ENCODE results near the gene MYO1E. TPM values are rescaled to one million over a fixed set of nuclear protein-coding genes. Genes with fewer than 3 reads are reported as not detected.

The MYO1E gene
- total RNA-seq, 1 experiment from 2014 or later = 83.6 TPM

DNA sequence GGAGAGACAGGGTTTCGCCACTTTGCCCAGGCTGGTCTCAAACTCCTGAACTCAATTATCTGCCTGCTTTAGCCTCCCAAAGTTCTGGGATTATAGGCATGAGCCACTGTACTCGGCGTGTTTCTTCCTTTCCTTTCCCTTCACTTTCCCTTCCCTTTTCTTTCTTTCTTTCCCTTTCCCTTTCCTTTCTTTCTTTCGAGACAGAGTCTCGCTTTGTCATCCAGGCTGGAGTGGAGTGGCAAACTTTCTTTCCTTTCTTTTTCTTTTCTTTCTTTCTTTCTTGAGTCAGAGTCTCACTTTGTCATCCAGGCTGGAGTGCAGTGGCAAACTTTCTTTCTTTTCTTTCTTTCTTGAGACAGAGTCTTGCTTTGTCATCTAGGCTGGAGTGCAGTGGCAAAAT, 183.4 kb downstream of the MYO1E start:
- CTCF ChIA-PET = no interaction called here
- 0 out of 2 replicates have a peak overlapping the region, but pooled peaks have one; percentile 8 for H3K27ac Mint-ChIP-seq
- no peak for TF ChIP-seq ATF1 (CRISPR knock-in tag; IDR thresholded peaks at IDR 0.05)
- TF ChIP-seq EMX1 (CRISPR knock-in tag; IDR thresholded peaks at IDR 0.05) = no peak
- TF ChIP-seq PREB (CRISPR knock-in tag; IDR thresholded peaks at IDR 0.05; ENCODE audit: borderline replicate concordance) = no peak
- TF ChIP-seq JAZF1 (CRISPR knock-in tag; IDR thresholded peaks at IDR 0.05) = no peak
- no peak for TF ChIP-seq ZNF232 (CRISPR knock-in tag; IDR thresholded peaks at IDR 0.05)
- TF ChIP-seq ZNF512 (CRISPR knock-in tag; IDR thresholded peaks at IDR 0.05; ENCODE audit: borderline replicate concordance) = no peak
- TF ChIP-seq, protein P1, sequence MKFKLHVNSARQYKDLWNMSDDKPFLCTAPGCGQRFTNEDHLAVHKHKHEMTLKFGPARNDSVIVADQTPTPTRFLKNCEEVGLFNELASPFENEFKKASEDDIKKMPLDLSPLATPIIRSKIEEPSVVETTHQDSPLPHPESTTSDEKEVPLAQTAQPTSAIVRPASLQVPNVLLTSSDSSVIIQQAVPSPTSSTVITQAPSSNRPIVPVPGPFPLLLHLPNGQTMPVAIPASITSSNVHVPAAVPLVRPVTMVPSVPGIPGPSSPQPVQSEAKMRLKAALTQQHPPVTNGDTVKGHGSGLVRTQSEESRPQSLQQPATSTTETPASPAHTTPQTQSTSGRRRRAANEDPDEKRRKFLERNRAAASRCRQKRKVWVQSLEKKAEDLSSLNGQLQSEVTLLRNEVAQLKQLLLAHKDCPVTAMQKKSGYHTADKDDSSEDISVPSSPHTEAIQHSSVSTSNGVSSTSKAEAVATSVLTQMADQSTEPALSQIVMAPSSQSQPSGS (CRISPR knock-in tag; IDR thresholded peaks at IDR 0.05; ENCODE audit: borderline replicate concordance, low read depth) = no peak
- no peak for TF ChIP-seq SOX15 (CRISPR knock-in tag; IDR thresholded peaks at IDR 0.05)
- TF ChIP-seq, protein P2, sequence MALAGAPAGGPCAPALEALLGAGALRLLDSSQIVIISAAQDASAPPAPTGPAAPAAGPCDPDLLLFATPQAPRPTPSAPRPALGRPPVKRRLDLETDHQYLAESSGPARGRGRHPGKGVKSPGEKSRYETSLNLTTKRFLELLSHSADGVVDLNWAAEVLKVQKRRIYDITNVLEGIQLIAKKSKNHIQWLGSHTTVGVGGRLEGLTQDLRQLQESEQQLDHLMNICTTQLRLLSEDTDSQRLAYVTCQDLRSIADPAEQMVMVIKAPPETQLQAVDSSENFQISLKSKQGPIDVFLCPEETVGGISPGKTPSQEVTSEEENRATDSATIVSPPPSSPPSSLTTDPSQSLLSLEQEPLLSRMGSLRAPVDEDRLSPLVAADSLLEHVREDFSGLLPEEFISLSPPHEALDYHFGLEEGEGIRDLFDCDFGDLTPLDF (CRISPR knock-in tag; IDR thresholded peaks at IDR 0.05) = no peak
- no peak for TF ChIP-seq ZNF423 (CRISPR knock-in tag; IDR thresholded peaks at IDR 0.05)
- TF ChIP-seq, protein P3, sequence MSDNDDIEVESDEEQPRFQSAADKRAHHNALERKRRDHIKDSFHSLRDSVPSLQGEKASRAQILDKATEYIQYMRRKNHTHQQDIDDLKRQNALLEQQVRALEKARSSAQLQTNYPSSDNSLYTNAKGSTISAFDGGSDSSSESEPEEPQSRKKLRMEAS (CRISPR knock-in tag; IDR thresholded peaks at IDR 0.05) = no peak
- TF ChIP-seq ESRRA (CRISPR knock-in tag; IDR thresholded peaks at IDR 0.05; ENCODE audit: borderline replicate concordance) = no peak
- TF ChIP-seq, protein P4, sequence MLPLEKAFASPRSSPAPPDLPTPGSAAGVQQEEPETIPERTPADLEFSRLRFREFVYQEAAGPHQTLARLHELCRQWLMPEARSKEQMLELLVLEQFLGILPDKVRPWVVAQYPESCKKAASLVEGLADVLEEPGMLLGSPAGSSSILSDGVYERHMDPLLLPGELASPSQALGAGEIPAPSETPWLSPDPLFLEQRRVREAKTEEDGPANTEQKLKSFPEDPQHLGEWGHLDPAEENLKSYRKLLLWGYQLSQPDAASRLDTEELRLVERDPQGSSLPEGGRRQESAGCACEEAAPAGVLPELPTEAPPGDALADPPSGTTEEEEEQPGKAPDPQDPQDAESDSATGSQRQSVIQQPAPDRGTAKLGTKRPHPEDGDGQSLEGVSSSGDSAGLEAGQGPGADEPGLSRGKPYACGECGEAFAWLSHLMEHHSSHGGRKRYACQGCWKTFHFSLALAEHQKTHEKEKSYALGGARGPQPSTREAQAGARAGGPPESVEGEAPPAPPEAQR (CRISPR knock-in tag; IDR thresholded peaks at IDR 0.05) = no peak
- no peak for TF ChIP-seq ZNF532 (CRISPR knock-in tag; IDR thresholded peaks at IDR 0.05; ENCODE audit: borderline replicate concordance)
- no peak for TF ChIP-seq ZBTB21 (CRISPR knock-in tag; IDR thresholded peaks at IDR 0.05; ENCODE audit: borderline replicate concordance)
- TF ChIP-seq, protein P5, sequence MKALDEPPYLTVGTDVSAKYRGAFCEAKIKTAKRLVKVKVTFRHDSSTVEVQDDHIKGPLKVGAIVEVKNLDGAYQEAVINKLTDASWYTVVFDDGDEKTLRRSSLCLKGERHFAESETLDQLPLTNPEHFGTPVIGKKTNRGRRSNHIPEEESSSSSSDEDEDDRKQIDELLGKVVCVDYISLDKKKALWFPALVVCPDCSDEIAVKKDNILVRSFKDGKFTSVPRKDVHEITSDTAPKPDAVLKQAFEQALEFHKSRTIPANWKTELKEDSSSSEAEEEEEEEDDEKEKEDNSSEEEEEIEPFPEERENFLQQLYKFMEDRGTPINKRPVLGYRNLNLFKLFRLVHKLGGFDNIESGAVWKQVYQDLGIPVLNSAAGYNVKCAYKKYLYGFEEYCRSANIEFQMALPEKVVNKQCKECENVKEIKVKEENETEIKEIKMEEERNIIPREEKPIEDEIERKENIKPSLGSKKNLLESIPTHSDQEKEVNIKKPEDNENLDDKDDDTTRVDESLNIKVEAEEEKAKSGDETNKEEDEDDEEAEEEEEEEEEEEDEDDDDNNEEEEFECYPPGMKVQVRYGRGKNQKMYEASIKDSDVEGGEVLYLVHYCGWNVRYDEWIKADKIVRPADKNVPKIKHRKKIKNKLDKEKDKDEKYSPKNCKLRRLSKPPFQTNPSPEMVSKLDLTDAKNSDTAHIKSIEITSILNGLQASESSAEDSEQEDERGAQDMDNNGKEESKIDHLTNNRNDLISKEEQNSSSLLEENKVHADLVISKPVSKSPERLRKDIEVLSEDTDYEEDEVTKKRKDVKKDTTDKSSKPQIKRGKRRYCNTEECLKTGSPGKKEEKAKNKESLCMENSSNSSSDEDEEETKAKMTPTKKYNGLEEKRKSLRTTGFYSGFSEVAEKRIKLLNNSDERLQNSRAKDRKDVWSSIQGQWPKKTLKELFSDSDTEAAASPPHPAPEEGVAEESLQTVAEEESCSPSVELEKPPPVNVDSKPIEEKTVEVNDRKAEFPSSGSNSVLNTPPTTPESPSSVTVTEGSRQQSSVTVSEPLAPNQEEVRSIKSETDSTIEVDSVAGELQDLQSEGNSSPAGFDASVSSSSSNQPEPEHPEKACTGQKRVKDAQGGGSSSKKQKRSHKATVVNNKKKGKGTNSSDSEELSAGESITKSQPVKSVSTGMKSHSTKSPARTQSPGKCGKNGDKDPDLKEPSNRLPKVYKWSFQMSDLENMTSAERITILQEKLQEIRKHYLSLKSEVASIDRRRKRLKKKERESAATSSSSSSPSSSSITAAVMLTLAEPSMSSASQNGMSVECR (CRISPR knock-in tag; IDR thresholded peaks at IDR 0.05; ENCODE audit: borderline replicate concordance) = no peak
- TF ChIP-seq, protein P6, sequence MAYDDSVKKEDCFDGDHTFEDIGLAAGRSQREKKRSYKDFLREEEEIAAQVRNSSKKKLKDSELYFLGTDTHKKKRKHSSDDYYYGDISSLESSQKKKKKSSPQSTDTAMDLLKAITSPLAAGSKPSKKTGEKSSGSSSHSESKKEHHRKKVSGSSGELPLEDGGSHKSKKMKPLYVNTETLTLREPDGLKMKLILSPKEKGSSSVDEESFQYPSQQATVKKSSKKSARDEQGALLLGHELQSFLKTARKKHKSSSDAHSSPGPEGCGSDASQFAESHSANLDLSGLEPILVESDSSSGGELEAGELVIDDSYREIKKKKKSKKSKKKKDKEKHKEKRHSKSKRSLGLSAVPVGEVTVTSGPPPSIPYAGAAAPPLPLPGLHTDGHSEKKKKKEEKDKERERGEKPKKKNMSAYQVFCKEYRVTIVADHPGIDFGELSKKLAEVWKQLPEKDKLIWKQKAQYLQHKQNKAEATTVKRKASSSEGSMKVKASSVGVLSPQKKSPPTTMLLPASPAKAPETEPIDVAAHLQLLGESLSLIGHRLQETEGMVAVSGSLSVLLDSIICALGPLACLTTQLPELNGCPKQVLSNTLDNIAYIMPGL (CRISPR knock-in tag; IDR thresholded peaks at IDR 0.05) = no peak
- TF ChIP-seq, protein P7, sequence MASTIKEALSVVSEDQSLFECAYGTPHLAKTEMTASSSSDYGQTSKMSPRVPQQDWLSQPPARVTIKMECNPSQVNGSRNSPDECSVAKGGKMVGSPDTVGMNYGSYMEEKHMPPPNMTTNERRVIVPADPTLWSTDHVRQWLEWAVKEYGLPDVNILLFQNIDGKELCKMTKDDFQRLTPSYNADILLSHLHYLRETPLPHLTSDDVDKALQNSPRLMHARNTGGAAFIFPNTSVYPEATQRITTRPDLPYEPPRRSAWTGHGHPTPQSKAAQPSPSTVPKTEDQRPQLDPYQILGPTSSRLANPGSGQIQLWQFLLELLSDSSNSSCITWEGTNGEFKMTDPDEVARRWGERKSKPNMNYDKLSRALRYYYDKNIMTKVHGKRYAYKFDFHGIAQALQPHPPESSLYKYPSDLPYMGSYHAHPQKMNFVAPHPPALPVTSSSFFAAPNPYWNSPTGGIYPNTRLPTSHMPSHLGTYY (CRISPR knock-in tag; IDR thresholded peaks at IDR 0.05) = no peak

More for the DNA sequence above, 183.4 kb downstream of the MYO1E start:
- DNase-seq (ENCODE audit: low spot score) (no peak), ATAC-seq (no peak)
- Mint-ChIP-seq H3K9me3 (peaks cover 19% of the 10 kb centered on the region), H3K36me3 (peaks cover 57% of the 10 kb centered on the region), H3K4me3 (no peak overlapping the region), H3K4me1 (no peaks in the 10 kb centered on the region), H3K27me3 (ENCODE audit: low read depth) (no peaks in the 10 kb centered on the region)
- POLR2A ChIA-PET = no interaction called here
